DND-41 (cell line): ENCODE measurements around the gene AVL9.

Experiments
- ATAC-seq: fragments of 200-7000 bp; cut with Tn5 transposase; 3 replicates; pipeline ENCODE4 v1.9.1; 2021; ENCODE audit warnings: low read depth; ENCODE audit not compliant: insufficient read depth
- DNase-seq: peaks from one replicate; pipeline ENCODE4 v3.0.0-alpha.2; 2020
- H2AFZ ChIP-seq: 2 replicates; pipeline ENCODE4 v1.6.0; 2012; ENCODE audit warnings: low read depth, low read length
- H3K27ac ChIP-seq: 2 replicates; pipeline ENCODE4 v1.5.1; 2012; ENCODE audit warnings: low read length, inconsistent platforms
- H3K27me3 ChIP-seq: fragments of 200-600 bp; sonication (generic); 2 replicates; pipeline ENCODE4 v1.6.0; 2012; ENCODE audit warnings: low read length, mild to moderate bottlenecking, inconsistent platforms; ENCODE audit not compliant: insufficient read depth, poor library complexity
- H3K36me3 ChIP-seq: 2 replicates; pipeline ENCODE4 v1.5.1; 2012; ENCODE audit warnings: low read length, inconsistent platforms; ENCODE audit not compliant: insufficient read depth
- H3K4me1 ChIP-seq: 2 replicates; pipeline ENCODE4 v1.5.1; 2012; ENCODE audit warnings: mild to moderate bottlenecking, low read length; ENCODE audit not compliant: insufficient read depth
- H3K4me2 ChIP-seq: 2 replicates; pipeline ENCODE4 v1.6.0; 2012; ENCODE audit warnings: mild to moderate bottlenecking, moderate library complexity, low read length, inconsistent platforms; ENCODE audit not compliant: insufficient read depth
- H3K4me3 ChIP-seq, 2 experiments: fragments of 200-600 bp in 1 of 2; shearing (Covaris generic) in 1 of 2; 2 replicates each; pipeline ENCODE4 v1.5.1; 2012 to 2016; ENCODE audit warnings: inconsistent platforms in 2 of 2, low read length in 2 of 2, mild to moderate bottlenecking in 2 of 2, low read depth in 1 of 2, moderate library complexity in 1 of 2
- H3K79me2 ChIP-seq: 2 replicates; pipeline ENCODE4 v1.6.0; 2012; ENCODE audit warnings: low read length, inconsistent platforms; ENCODE audit not compliant: insufficient read depth
- H3K9ac ChIP-seq: 2 replicates; pipeline ENCODE4 v1.6.0; 2012; ENCODE audit warnings: low read depth, mild to moderate bottlenecking, inconsistent platforms, low read length, moderate library complexity
- H3K9me3 ChIP-seq: 2 replicates; pipeline ENCODE4 v1.5.1; 2012; ENCODE audit warnings: low read length, moderate library complexity, mild to moderate bottlenecking, inconsistent platforms; ENCODE audit not compliant: insufficient read depth, severe bottlenecking
- H4K20me1 ChIP-seq: 2 replicates; pipeline ENCODE4 v1.6.0; 2012; ENCODE audit warnings: low read length; ENCODE audit not compliant: insufficient read depth
- EZH2 ChIP-seq: IDR thresholded peaks from 3 replicates; pipeline ENCODE4 v1.6.1; 2012; ENCODE audit warnings: borderline replicate concordance, low read depth, mild to moderate bottlenecking, moderate library complexity, low read length, inconsistent platforms; ENCODE audit not compliant: severe bottlenecking
- TF ChIP-seq, protein P1 (sequence below): IDR thresholded peaks from 2 replicates; pipeline ENCODE4 v1.5.1; 2012; ENCODE audit warnings: borderline replicate concordance, low read length, moderate library complexity, mild to moderate bottlenecking; ENCODE audit not compliant: poor library complexity, severe bottlenecking; ENCODE audit errors: extremely low read depth

The AVL9 gene

DNA sequence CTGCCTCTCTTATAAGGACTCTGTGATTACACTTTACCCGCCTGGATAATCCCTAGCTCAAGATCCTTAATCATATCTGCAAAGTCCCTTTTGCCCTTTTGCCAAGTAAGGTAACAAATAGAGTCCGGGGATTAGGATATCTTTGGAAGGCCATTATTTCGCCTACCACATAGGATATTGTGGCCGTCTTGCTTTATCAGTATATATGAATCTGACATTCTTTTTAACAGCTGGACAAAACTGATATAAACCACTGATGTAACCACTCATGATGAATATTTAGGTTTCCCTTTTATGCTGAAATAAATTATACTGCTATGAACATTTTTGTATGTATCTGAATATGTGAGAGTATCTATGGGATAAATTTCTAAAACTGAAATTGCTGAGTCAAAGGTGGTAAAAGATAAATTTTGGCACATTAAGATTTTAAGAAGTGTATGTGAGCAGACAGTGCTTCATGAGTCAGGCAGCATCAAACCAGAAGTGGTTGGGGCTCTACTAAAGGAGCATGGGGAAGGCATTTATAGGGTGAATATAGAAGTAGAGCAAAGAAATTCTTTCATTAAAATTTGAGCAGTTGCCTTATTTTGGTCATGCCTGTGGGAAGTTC lies 44.7 kb downstream of the AVL9 start:
- ATAC-seq (no peak), DNase-seq (no peak)
- H3K4me2 ChIP-seq = no peak overlapping the region
- no peaks in the 10 kb centered on the region; the same call in 1 of the 2 replicates for H4K20me1 ChIP-seq
- TF ChIP-seq, protein P1, sequence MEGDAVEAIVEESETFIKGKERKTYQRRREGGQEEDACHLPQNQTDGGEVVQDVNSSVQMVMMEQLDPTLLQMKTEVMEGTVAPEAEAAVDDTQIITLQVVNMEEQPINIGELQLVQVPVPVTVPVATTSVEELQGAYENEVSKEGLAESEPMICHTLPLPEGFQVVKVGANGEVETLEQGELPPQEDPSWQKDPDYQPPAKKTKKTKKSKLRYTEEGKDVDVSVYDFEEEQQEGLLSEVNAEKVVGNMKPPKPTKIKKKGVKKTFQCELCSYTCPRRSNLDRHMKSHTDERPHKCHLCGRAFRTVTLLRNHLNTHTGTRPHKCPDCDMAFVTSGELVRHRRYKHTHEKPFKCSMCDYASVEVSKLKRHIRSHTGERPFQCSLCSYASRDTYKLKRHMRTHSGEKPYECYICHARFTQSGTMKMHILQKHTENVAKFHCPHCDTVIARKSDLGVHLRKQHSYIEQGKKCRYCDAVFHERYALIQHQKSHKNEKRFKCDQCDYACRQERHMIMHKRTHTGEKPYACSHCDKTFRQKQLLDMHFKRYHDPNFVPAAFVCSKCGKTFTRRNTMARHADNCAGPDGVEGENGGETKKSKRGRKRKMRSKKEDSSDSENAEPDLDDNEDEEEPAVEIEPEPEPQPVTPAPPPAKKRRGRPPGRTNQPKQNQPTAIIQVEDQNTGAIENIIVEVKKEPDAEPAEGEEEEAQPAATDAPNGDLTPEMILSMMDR = no peak
- no peak for TF ChIP-seq EZH2
- H2AFZ ChIP-seq = no peak overlapping the region
- no peak overlapping the region for H3K4me3 ChIP-seq
- H3K27ac ChIP-seq = no peak overlapping the region
- no peaks in the 10 kb centered on the region for H3K27me3 ChIP-seq
- H3K36me3 ChIP-seq = peaks cover 7% of the 10 kb centered on the region; the same call in 1 of the 2 replicates
- H3K9me3 ChIP-seq = no peaks in the 10 kb centered on the region
- H3K4me1 ChIP-seq = no peaks in the 10 kb centered on the region
- no peak overlapping the region for H3K9ac ChIP-seq
- peaks cover 49% of the 10 kb centered on the region for H3K79me2 ChIP-seq

DNA sequence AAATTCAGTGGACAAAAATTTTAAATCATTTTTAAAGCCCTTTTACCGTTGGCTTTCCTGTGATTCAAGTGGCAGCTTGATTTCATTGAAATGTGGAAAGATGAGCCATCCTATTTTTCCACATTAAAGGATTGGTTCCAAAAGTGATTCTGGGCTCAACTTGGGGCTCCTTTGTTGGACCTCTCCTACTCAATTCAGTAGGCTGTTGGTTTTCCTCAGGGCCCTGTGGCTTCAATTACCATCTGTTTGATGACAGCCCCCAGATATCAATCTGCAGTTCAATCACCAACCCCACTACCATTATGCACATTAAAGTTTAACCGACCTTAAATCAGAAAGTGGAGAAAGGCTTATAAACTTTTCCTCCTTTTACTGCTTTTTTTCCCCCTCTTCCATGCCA lies 47.3 kb downstream of the AVL9 start:
- no peak for ATAC-seq
- TF ChIP-seq EZH2 = no peak
- TF ChIP-seq, protein P1 = no peak

DNA sequence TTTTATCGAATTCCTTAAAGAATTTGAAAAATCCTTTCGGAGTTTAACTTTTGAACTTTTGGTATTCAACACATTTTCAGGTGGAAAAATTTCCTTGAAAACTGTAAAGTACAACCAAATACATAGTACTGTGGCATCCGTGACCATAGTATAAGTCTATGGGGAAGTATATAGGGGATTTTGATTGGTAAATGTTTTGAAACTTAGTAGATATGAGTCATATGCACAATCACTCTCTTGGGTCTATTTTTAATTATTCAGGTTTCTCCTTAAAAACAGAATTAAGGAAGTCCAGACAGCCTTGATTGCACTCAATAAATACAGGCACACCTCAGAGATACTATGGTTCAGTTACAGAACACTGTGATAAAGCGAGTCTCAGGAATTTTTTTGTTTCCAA lies 64.2 kb downstream of the AVL9 start:
- H3K27ac ChIP-seq = no peak overlapping the region
- ATAC-seq (no peak), DNase-seq (no peak)
- H3K9ac ChIP-seq = no peak overlapping the region
- H3K9me3 ChIP-seq = no peaks in the 10 kb centered on the region
- H3K79me2 ChIP-seq = no peaks in the 10 kb centered on the region
- no peak overlapping the region for H3K4me2 ChIP-seq
- no peaks in the 10 kb centered on the region for H3K4me1 ChIP-seq
- H2AFZ ChIP-seq = no peak overlapping the region
- H4K20me1 ChIP-seq = no peaks in the 10 kb centered on the region
- H3K27me3 ChIP-seq = no peaks in the 10 kb centered on the region
- H3K36me3 ChIP-seq = peaks cover 67% of the 10 kb centered on the region
- no peak overlapping the region for H3K4me3 ChIP-seq
- TF ChIP-seq EZH2 = no peak
- TF ChIP-seq, protein P1 = no peak

More for the DNA sequence above, 47.3 kb downstream of the AVL9 start:
- no peaks in the 10 kb centered on the region for H3K9me3 ChIP-seq
- H3K4me3 ChIP-seq = no peak overlapping the region
- H3K4me2 ChIP-seq = no peak overlapping the region
- H3K36me3 ChIP-seq = peaks cover 27% of the 10 kb centered on the region
- no peak overlapping the region for H3K9ac ChIP-seq
- H3K4me1 ChIP-seq = no peaks in the 10 kb centered on the region
- H3K27me3 ChIP-seq = no peaks in the 10 kb centered on the region
- peaks cover 34% of the 10 kb centered on the region for H3K79me2 ChIP-seq
- no peak for DNase-seq
- no peak overlapping the region for H2AFZ ChIP-seq
- H3K27ac ChIP-seq = no peak overlapping the region
- H4K20me1 ChIP-seq = no peaks in the 10 kb centered on the region; the same call in 1 of the 2 replicates
